SK-N-MC (cell line): ENCODE data around the gene SPATS2L.

Experiments used
- EZH2 ChIP-seq: fragments of 200-600 bp; sonication (generic); IDR thresholded peaks from one replicate; pipeline ENCODE4 v1.6.1; 2017; ENCODE audit warnings: antibody characterized with exemption
- FOXP2 ChIP-seq: optimal IDR thresholded peaks from 2 replicates; pipeline ENCODE3; 2011; ENCODE audit warnings: mild to moderate bottlenecking, moderate library complexity; ENCODE audit not compliant: insufficient read depth; ENCODE audit errors: extremely low read length, control extremely low read depth
- POLR2AphosphoS5 ChIP-seq: IDR thresholded peaks from 2 replicates; pipeline ENCODE4 v1.6.1; 2012; ENCODE audit warnings: mild to moderate bottlenecking, low read depth, low read length, borderline replicate concordance

GRCh38 chr2:200484934-200485333, 178.4 kb downstream of the SPATS2L start:
- TF ChIP-seq EZH2 = no peak
- no peak for TF ChIP-seq POLR2AphosphoS5
- TF ChIP-seq FOXP2 = no peak
